ENCODE data around the gene GPNMB. TPM values are rescaled to one million over a fixed set of nuclear protein-coding genes. Genes with fewer than 3 reads are reported as not detected.

The GPNMB gene
- total and polyA plus RNA-seq, 10 of the 15 experiments (the other 5 are each of a cell fraction or from before 2014, with no cell fraction given): 5.9 to 22.3 (median 10.0) TPM

DNA sequence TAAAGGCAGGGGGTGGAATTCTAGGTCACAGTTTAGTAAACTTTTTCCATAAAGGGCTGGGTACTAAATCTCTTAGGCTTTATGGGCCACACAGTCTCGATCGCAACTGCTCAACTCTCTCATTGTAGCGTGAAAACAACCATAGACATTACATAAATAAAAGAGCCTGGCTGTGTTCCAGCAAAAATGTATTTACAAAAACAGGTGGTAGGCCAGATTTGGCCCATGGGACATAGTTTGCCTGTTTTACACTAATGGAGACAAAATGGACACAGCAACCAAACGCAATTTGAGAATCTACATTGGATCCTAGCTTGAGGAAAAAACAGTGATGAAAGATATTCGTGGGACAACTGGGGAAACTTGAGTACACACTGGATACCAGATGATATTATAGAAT lies 29.3 kb downstream of the GPNMB start:
- no peak overlapping the region for H3K9ac ChIP-seq (ENCODE audit: control insufficient read depth, insufficient read depth, low read length)
- no peak for DNase-seq (ENCODE audit: low read depth, low spot score)
- no peak overlapping the region for H3K4me2 ChIP-seq (ENCODE audit: control insufficient read depth, insufficient read depth)
- intact Hi-C loops (cut with micrococcal nuclease; ENCODE audit: unreplicated experiment) (no loop called here), in situ Hi-C loops (cut with MboI) (no loop called here)
- RAD21 ChIA-PET (ENCODE audit: unreplicated experiment): interaction anchor here (0.6 to 1.8 kb wide), 4 partner anchors 9 to 271 kb away, joined by 3 to 6 read pairs (median 4); no protein-coding TSS in a partner anchor
- TF ChIP-seq TCF3 (IDR thresholded peaks at IDR 0.05; ENCODE audit: borderline replicate concordance, insufficient read depth, low read depth, low read length) (no peak), LARP7 (IDR thresholded peaks at IDR 0.05) (no peak), CTCF (IDR thresholded peaks at IDR 0.05 in 2 of 3, conservative IDR thresholded peaks at IDR 0.05 in 1 of 3; ENCODE audit: control insufficient read depth in 2 of 3, extremely low read depth in 1 of 3, insufficient read depth in 1 of 3, low read depth in 3 of 3, low read length in 3 of 3) (no peak), ZZZ3 (IDR thresholded peaks at IDR 0.05; ENCODE audit: control insufficient read depth, insufficient read length, low read depth) (no peak), RBBP5 (conservative IDR thresholded peaks at IDR 0.05) (no peak), BCL11A (IDR thresholded peaks at IDR 0.05; ENCODE audit: low read depth, low read length) (no peak), RB1 (IDR thresholded peaks at IDR 0.05; ENCODE audit: borderline replicate concordance) (no peak), EZH2 (IDR thresholded peaks at IDR 0.05; ENCODE audit: borderline replicate concordance, control insufficient read depth, low read depth, low read length) (no peak), MYB (IDR thresholded peaks at IDR 0.05; ENCODE audit: borderline replicate concordance, low read depth, low read length) (no peak), HDGF (IDR thresholded peaks at IDR 0.05) (no peak), SIN3A (IDR thresholded peaks at IDR 0.05; ENCODE audit: low read depth, low read length) (no peak), CEBPB (IDR thresholded peaks at IDR 0.05; ENCODE audit: borderline replicate concordance in 1 of 2, low read depth in 2 of 2, low read length in 2 of 2) (no peak), RAD21 (IDR thresholded peaks at IDR 0.05; ENCODE audit: insufficient read depth, low read depth, low read length) (no peak)
- TF ChIP-seq, protein P1, sequence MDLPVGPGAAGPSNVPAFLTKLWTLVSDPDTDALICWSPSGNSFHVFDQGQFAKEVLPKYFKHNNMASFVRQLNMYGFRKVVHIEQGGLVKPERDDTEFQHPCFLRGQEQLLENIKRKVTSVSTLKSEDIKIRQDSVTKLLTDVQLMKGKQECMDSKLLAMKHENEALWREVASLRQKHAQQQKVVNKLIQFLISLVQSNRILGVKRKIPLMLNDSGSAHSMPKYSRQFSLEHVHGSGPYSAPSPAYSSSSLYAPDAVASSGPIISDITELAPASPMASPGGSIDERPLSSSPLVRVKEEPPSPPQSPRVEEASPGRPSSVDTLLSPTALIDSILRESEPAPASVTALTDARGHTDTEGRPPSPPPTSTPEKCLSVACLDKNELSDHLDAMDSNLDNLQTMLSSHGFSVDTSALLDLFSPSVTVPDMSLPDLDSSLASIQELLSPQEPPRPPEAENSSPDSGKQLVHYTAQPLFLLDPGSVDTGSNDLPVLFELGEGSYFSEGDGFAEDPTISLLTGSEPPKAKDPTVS (IDR thresholded peaks at IDR 0.05; ENCODE audit: low read depth, low read length): no peak
- H2AFZ ChIP-seq (ENCODE audit: control insufficient read depth, low read depth, low read length): no peak overlapping the region
- WGBS (ENCODE audit: insufficient coverage, insufficient replicate concordance, low lambda C conversion rate, missing lambda C conversion rate): 79% methylated on average over 5 of the region's 5 CpGs
- no peak for ATAC-seq
- no peaks in the 10 kb centered on the region for H4K20me1 ChIP-seq (ENCODE audit: control insufficient read depth, insufficient read depth)
- CTCF ChIA-PET: interaction anchor here (0.8 to 7.2 kb wide), 24 partner anchors 9 to 438 kb away, joined by 3 to 77 read pairs (median 5); partner anchors contain the start of genes MALSU1 and NUP42
- SMC1A ChIA-PET (ENCODE audit: uncharacterized antibody, unreplicated experiment): interaction anchor here (0.7 to 3.3 kb wide), 16 partner anchors 11 to 435 kb away, joined by 3 to 15 read pairs (median 6); partner anchors contain the start of gene STK31
- no peak for FAIRE-seq
- no peak overlapping the region for H3K4me3 ChIP-seq
- no peaks in the 10 kb centered on the region for H3K9me3 ChIP-seq (replicated peaks; ENCODE audit: control insufficient read depth, insufficient read depth, low read length)
- no TSS peak for BruUV-seq (replicated peaks)
- H3K27ac ChIP-seq (ENCODE audit: control insufficient read depth, insufficient read depth): no peak overlapping the region
- H3K4me1 ChIP-seq (ENCODE audit: control insufficient read depth, insufficient read depth, low read length): peaks cover 3% of the 10 kb centered on the region; the same call in 1 of the 2 replicates
- no peaks in the 10 kb centered on the region for H3K27me3 ChIP-seq (replicated peaks in 1 of 2; ENCODE audit: control insufficient read depth in 2 of 2, insufficient read depth in 2 of 2, low read length in 1 of 2)
- peaks cover 10% of the 10 kb centered on the region for H3K79me2 ChIP-seq (ENCODE audit: control insufficient read depth, insufficient read depth, low read length)
- no peaks in the 10 kb centered on the region for H3K36me3 ChIP-seq (ENCODE audit: control insufficient read depth in 2 of 2, insufficient read depth in 2 of 2, low read length in 1 of 2)
- POLR2A ChIA-PET: interaction anchor here (0.6 kb wide), 1 partner anchor 187 kb away, joined by 3 read pairs; no protein-coding TSS in a partner anchor

Measured in GM12878 (cell line).